ENCODE measurements around the gene PRR14L.

PRR14L gene

DNA sequence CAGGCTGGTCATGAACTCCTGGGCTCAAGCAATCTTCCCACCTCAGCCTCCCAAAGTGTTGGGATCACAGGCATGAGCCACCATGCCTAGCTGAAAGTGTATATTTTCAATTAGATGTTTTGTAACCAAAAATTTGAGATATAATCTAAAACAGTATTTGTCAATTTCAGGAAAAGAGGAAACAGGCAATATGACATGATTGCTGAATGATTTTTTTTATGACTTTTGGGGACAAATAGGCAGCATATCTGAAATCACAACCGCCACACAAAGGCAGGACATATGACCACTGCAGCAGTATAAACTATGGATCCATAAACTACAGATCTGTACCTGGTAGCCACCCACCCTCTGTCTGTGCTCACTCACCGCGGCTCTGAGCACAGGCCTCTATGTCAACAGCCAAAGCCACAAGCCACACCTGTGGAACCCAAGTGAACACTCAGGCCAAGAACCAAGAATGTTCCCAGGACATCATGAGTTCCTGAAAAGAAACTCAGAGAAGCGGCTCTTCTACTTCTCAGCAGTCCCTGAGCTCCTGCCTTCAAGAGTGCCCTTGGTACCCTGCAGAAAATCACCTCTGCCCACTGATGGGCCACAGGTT lies 110.4 kb downstream of the PRR14L start:
- DNase-seq (ENCODE audit: low spot score) = no peak

DNA sequence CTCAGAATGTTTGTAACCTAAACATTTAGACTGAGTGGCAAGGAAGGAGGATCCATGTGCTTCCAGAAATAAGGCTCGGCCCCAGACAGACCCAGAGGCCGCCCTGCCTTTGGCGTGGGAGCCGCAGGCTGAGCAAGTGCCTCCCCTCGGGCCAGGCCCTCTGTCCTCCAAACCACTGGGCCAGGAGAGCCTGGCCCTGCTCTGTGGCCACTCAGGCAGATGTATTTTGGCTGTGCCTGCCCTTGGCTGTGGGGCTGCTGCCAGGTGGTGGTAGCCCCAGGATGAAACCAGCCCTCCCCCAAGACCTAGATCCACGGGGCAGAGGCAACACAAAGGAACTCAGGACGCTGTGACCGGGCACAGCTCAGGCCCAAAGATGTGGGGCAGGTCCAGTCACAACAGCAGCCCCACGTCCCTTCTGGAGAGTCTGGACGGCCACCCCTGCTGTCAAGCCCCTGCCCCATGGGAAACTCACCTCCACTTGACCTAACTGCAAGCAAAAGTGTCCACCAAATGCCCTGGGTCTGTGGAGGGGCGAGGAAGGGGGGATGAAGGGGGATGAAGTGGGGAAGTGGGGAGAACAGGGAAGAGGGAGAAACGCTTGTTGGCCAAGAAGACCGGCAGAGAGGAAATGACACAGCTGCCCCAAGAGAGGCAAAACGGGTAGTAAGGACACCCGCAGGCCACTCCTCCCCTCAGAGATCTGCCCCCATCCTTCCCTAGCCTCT lies 111.9 kb downstream of the PRR14L start:
- peak; percentile 30 for DNase-seq (ENCODE audit: low spot score)

DNA sequence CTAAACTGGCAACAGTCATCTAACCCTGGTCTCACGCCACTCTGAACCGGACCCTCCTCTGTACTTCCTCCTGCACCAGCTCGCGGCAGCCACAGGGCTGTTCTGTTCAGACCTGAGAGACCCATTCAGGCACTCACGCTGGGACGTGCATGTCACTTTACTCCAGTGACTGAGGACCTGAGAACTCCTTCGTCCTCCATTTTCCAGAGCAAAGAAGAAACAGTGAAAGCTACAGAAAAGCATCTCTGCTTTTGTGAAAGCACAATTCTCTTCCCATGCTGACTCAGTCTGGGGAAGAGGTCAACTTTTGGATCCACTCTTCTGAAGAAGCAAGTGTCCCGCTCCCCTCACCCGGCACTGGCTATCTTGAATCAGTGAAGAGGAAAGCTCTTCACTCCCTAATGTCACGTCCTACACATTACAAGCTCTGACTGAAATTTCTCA lies 112.5 kb downstream of the PRR14L start:
- peak; percentile 40 for DNase-seq (ENCODE audit: low spot score)

DNA sequence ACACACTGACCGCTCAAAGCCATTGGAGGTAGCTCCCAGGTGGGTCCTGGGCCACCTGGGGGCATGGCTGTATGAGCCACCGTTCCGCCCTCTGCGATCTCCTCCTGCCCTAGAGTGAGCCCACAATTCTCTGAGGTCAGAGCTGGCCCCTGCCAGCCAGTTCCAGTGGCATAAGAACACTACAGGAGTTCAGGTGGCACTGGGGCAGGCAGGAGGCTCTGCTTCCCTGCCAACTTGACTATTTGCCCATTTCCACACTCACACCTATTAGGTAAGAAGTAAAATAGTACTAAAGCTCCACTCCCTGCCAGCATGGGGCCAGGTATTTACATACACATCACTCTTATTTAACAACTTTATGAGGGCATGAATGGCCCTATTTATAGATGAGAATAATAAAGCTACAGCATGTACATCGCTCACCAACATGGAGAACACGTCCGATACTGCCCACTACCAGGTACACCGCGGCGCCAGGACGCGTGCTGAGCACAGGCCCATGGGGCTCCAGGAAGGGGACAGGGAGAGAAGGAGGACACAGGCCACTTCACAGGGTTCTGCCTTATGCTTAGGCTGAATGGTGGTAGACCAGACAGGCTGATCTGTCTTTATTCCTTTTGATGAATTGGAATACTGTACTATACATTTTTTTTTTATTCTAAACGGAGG lies 114.2 kb downstream of the PRR14L start:
- no peak for DNase-seq (ENCODE audit: low spot score)

DNA sequence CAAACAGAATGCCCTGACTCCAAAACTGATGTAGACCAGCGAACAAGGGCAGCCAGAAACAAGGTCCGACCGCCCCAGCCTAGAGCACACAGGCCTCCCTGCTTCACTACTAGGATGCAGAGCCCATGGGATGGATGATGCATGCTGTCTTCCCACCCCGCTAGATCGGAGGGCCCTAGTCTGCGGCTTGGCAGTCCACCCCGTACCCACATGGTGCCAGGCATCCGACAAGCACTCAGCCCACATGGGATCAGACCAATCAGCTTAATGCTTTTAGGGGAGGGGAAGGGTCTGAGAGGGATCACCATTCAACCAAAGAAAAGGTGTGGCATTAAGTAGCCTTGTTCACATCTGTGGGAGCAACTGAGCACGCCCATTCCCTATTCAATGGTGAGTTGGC lies 118.5 kb downstream of the PRR14L start:
- DNase-seq (ENCODE audit: low spot score) = no peak
